ENCODE data around the gene AGAP5. TPM values are rescaled to one million over a fixed set of nuclear protein-coding genes. Genes with fewer than 3 reads are reported as not detected.
"Not testable (repeated sequence)": the region's sequence is repeated elsewhere in the genome, so short reads cannot be mapped to it uniquely, and the experiment has no call there.

AGAP5 gene
- total and polyA plus RNA-seq, 9 of the 15 experiments (the other 6 are each of a cell fraction or from before 2014, with no cell fraction given), result 0.32 to 7.5 (median 5.3) TPM

GRCh38 chr10:73740501-73741254 lies 42.8 kb upstream of the AGAP5 start:
- H3K9ac ChIP-seq (ENCODE audit: insufficient read depth in 1 of 2, low read depth in 2 of 2, low read length in 2 of 2); H3K9me1 ChIP-seq (ENCODE audit: control insufficient read depth, insufficient read depth, low read length); CTCF ChIA-PET (ENCODE audit: low intra/inter-chr PET ratio); BruUV-seq (replicated peaks); H4K20me1 ChIP-seq (replicated peaks; ENCODE audit: control insufficient read depth, insufficient read depth, low read length); H3K27me3 ChIP-seq (ENCODE audit: control insufficient read depth in 2 of 2, insufficient read depth in 2 of 2, low read length in 2 of 2); DNase-seq (ENCODE audit: extremely low read depth in 1 of 4, low spot score in 3 of 4); ATAC-seq; H3K4me2 ChIP-seq (ENCODE audit: insufficient read depth, low read length); H3K27ac ChIP-seq (ENCODE audit: extremely low read depth, low read depth, low read length); in situ Hi-C loops (cut with MboI); H3K4me3 ChIP-seq; FAIRE-seq; H3K9me3 ChIP-seq (replicated peaks; ENCODE audit: control insufficient read depth, insufficient read depth, low read depth, low read length); H2AFZ ChIP-seq (ENCODE audit: low read depth, low read length): not testable (repeated sequence)
- Histone ChIP-seq H3K79me2 (ENCODE audit: control insufficient read depth, insufficient read depth, low read length) (peaks cover 42% of the 10 kb centered on the region), H3K4me1 (replicated peaks in 1 of 2; ENCODE audit: control insufficient read depth in 2 of 2, insufficient read depth in 2 of 2, low read length in 2 of 2) (peaks cover 5 to 17% of the 10 kb centered on the region in 2 experiments; a peak in 3 of 5 replicates), H3K36me3 (ENCODE audit: control insufficient read depth, insufficient read depth, low read length) (peaks cover 31% of the 10 kb centered on the region)
- POLR2A ChIA-PET, result interaction anchor here (6.3 kb wide), 1 partner anchor 8 kb away, joined by 118 read pairs; no protein-coding TSS in a partner anchor
- intact Hi-C loops (cut with micrococcal nuclease), result loop anchor here (5.0 kb wide), 1 partner anchor 88 kb away; no protein-coding TSS in a partner anchor
- peak; percentile 46; the same call in 1 of the 2 replicates for TF ChIP-seq POLR2G (IDR thresholded peaks at IDR 0.05; ENCODE audit: low read depth, low read length)
- peak; percentile 0; the same call in 1 of the 2 replicates for TF ChIP-seq SUPT5H (IDR thresholded peaks at IDR 0.05)
- 90% methylated on average over 15 of the region's 18 CpGs for WGBS (ENCODE audit: insufficient coverage, low coverage, missing lambda C conversion rate)

GRCh38 chr10:73734796-73735305 lies 36.9 kb upstream of the AGAP5 start:
- CTCF ChIA-PET (ENCODE audit: low intra/inter-chr PET ratio), result no interaction called here
- intact Hi-C loops (cut with micrococcal nuclease), result no loop called here

More at GRCh38 chr10:73734796-73735305, 36.9 kb upstream of the AGAP5 start:
- WGBS (ENCODE audit: insufficient coverage, low coverage, missing lambda C conversion rate), result 74% methylated on average over 5 of the region's 5 CpGs
- Histone ChIP-seq H3K4me1 (replicated peaks in 1 of 2; ENCODE audit: control insufficient read depth in 2 of 2, insufficient read depth in 2 of 2, low read length in 2 of 2) (peaks cover 0 to 22% of the 10 kb centered on the region in 2 experiments; a peak in 3 of 5 replicates), H3K4me3 (no peak overlapping the region), H3K9ac (ENCODE audit: insufficient read depth in 1 of 2, low read depth in 2 of 2, low read length in 2 of 2) (peak overlapping the region in 1 of 2 experiments; percentile 61; a peak in 2 of 4 replicates), H3K4me2 (ENCODE audit: insufficient read depth, low read length) (no peak overlapping the region), H3K9me3 (replicated peaks; ENCODE audit: control insufficient read depth, insufficient read depth, low read depth, low read length) (no peaks in the 10 kb centered on the region), H3K27ac (ENCODE audit: extremely low read depth, low read depth, low read length) (no peak overlapping the region), H3K9me1 (ENCODE audit: control insufficient read depth, insufficient read depth, low read length) (no peaks in the 10 kb centered on the region), H3K36me3 (ENCODE audit: control insufficient read depth, insufficient read depth, low read length) (peaks cover 37% of the 10 kb centered on the region; the same call in 1 of the 3 replicates), H2AFZ (ENCODE audit: low read depth, low read length) (no peak overlapping the region), H4K20me1 (replicated peaks; ENCODE audit: control insufficient read depth, insufficient read depth, low read length) (no peaks in the 10 kb centered on the region), H3K27me3 (ENCODE audit: control insufficient read depth in 2 of 2, insufficient read depth in 2 of 2, low read length in 2 of 2) (no peaks in the 10 kb centered on the region), H3K79me2 (ENCODE audit: control insufficient read depth, insufficient read depth, low read length) (peaks cover 25% of the 10 kb centered on the region)
- FAIRE-seq, result no peak
- POLR2A ChIA-PET, result interaction anchor here (0.6 to 7.0 kb wide), 5 partner anchors 8 to 36 kb away, joined by 3 to 118 read pairs (median 3); partner anchors contain the start of gene SEC24C
- TF ChIP-seq SRSF9 (IDR thresholded peaks at IDR 0.05; ENCODE audit: borderline replicate concordance, low read depth, low read length) (no peak), RBFOX2 (IDR thresholded peaks at IDR 0.05; ENCODE audit: low read depth, low read length) (peak; percentile 32; the same call in 1 of the 2 replicates)
- no peak for DNase-seq (ENCODE audit: extremely low read depth in 1 of 4, low spot score in 3 of 4)
- ATAC-seq, result no peak
- in situ Hi-C loops (cut with MboI), result no loop called here
- BruUV-seq (replicated peaks), result no TSS peak
